OCI-LY7 (cell line): ENCODE results near the gene NUBP2. TPM values are rescaled to one million over a fixed set of nuclear protein-coding genes. Genes with fewer than 3 reads are reported as not detected.

Experiments used
- BruUV-seq: library from RNA; stranded (reverse); fragments of 400-500 nt; replicated peaks from 2 replicates; lab custom pipeline; 2021; lab: Mats Ljungman, UMichigan
- CTCF ChIA-PET: fragments of 300-600 bp; sonication (Branson Sonifier 250); formaldehyde crosslinking; loops from one replicate; lab custom pipeline; 2022; ENCODE audit warnings: antibody characterized with exemption; ENCODE audit not compliant: unreplicated experiment; lab: Charles Lee
- POLR2A ChIA-PET: fragments of 300-600 bp; sonication (Branson Sonifier 250); formaldehyde crosslinking; loops from one replicate; lab custom pipeline; 2022; ENCODE audit warnings: antibody characterized with exemption; lab: Charles Lee
- DNase-seq: peaks from one replicate; pipeline ENCODE4 v3.0.0-alpha.2; 2015; ENCODE audit warnings: low spot score
- H2AFZ ChIP-seq: fragments of 200-600 bp; sonication (generic), shearing (Covaris generic); 2 replicates; pipeline ENCODE4 v1.6.1; 2014; ENCODE audit warnings: mild to moderate bottlenecking, antibody characterized with exemption, low read length, moderate library complexity
- H3K27ac ChIP-seq: fragments of 200-600 bp; sonication (generic); 2 replicates; pipeline ENCODE4 v1.5.1; 2014; ENCODE audit warnings: mixed run types, low read depth, mild to moderate bottlenecking, moderate library complexity, low read length, inconsistent platforms; ENCODE audit not compliant: poor library complexity, severe bottlenecking
- H3K36me3 ChIP-seq: fragments of 200-600 bp; sonication (generic); 2 replicates; pipeline ENCODE4 v1.6.1; 2014; ENCODE audit warnings: mild to moderate bottlenecking, antibody characterized with exemption, low read length, moderate library complexity, mixed read lengths; ENCODE audit not compliant: insufficient read depth
- H3K4me1 ChIP-seq: fragments of 200-600 bp; sonication (generic); 2 replicates; pipeline ENCODE4 v1.5.1; 2014; ENCODE audit warnings: mild to moderate bottlenecking, low read length; ENCODE audit not compliant: insufficient read depth, poor library complexity, severe bottlenecking
- H3K4me2 ChIP-seq: fragments of 200-600 bp; sonication (generic); 2 replicates; pipeline ENCODE4 v1.6.1; 2014; ENCODE audit warnings: mild to moderate bottlenecking, low read length
- H3K4me3 ChIP-seq: fragments of 200-600 bp; sonication (generic); 2 replicates; pipeline ENCODE4 v1.5.1; 2014; ENCODE audit warnings: mild to moderate bottlenecking, low read depth, low read length; ENCODE audit not compliant: poor library complexity, severe bottlenecking
- H3K79me2 ChIP-seq: fragments of 200-600 bp; sonication (generic); 2 replicates; pipeline ENCODE4 v1.6.1; 2016; ENCODE audit warnings: low read depth, mild to moderate bottlenecking, low read length, moderate library complexity, mixed read lengths; ENCODE audit not compliant: insufficient read depth
- H3K9me2 ChIP-seq: fragments of 200-600 bp; sonication (generic); 2 replicates; pipeline ENCODE4 v1.6.1; 2016; ENCODE audit warnings: mild to moderate bottlenecking, low read length, mixed read lengths; ENCODE audit not compliant: insufficient read depth
- H3K9me3 ChIP-seq: fragments of 200-600 bp; sonication (generic); 2 replicates; pipeline ENCODE4 v1.6.1; 2014; ENCODE audit warnings: mild to moderate bottlenecking, mixed run types, low read length, mixed read lengths
- H4K20me1 ChIP-seq: fragments of 200-600 bp; sonication (generic); 2 replicates; pipeline ENCODE4 v1.6.1; 2014; ENCODE audit warnings: mild to moderate bottlenecking, antibody characterized with exemption, low read length, moderate library complexity, mixed read lengths; ENCODE audit not compliant: insufficient read depth
- CTCF ChIP-seq: fragments of 200-600 bp; sonication (generic); conservative IDR thresholded peaks from 2 replicates; pipeline ENCODE4 v1.5.1; 2014; ENCODE audit warnings: mild to moderate bottlenecking, antibody characterized with exemption, low read length, moderate library complexity, mixed read lengths
- EZH2phosphoT487 ChIP-seq: fragments of 200-600 bp; sonication (generic); IDR thresholded peaks from 2 replicates; pipeline ENCODE4 v1.6.1; 2018; ENCODE audit warnings: low read depth, borderline replicate concordance, mild to moderate bottlenecking, mixed run types, antibody characterized with exemption, low read length, moderate library complexity, mixed read lengths
- intact Hi-C: fragments of 100-400 bp; cut with micrococcal nuclease; formaldehyde crosslinking; loops from one replicate; pipeline ENCODE4 v1.10.0; 2022; ENCODE audit not compliant: unreplicated experiment
- total RNA-seq, 2 experiments: library from RNA; depleted of rRNA in 1 of 2; stranded (reverse); fragments of >200 nt in 1 of 2; shearing (Covaris generic) in 1 of 2; gene quantifications; 2 replicates each; pipeline ENCODE4 v1.2.3, GENCODE V29; 2014 to 2022

The NUBP2 gene
- total RNA-seq, 2 experiments from 2014 or later: 62.7 to 94.9 TPM

GRCh38 chr16:1784977-1785845 lies 2.5 kb downstream of the NUBP2 start:
- TF ChIP-seq CTCF: no peak
- no peak for TF ChIP-seq EZH2phosphoT487
- Histone ChIP-seq H2AFZ (no peak overlapping the region), H3K4me2 (no peak overlapping the region), H3K9me3 (no peaks in the 10 kb centered on the region), H3K36me3 (peaks cover 45% of the 10 kb centered on the region; the same call in 1 of the 2 replicates), H4K20me1 (no peaks in the 10 kb centered on the region; the same call in 1 of the 2 replicates), H3K79me2 (peaks cover 22% of the 10 kb centered on the region), H3K9me2 (no peaks in the 10 kb centered on the region), H3K27ac (no peak overlapping the region), H3K4me1 (peaks cover 13% of the 10 kb centered on the region), H3K4me3 (no peak overlapping the region)
- no TSS peak for BruUV-seq
- intact Hi-C loops: loop anchor here (5.0 kb wide), 2 partner anchors 42 to 157 kb away; partner anchors contain the start of genes FAHD1, HAGH and MSRB1
- ChIA-PET CTCF (no interaction called here), POLR2A (interaction anchor here (1.1 kb wide), 1 partner anchor 143 kb away, joined by 3 read pairs; no protein-coding TSS in a partner anchor)
- DNase-seq: no peak

- no peak for DNase-seq
- H3K36me3 ChIP-seq: peaks cover 42% of the 10 kb centered on the region; the same call in 1 of the 2 replicates
- H3K4me3 ChIP-seq: no peak overlapping the region
- ChIA-PET POLR2A (no interaction called here), CTCF (no interaction called here)
- intact Hi-C loops: no loop called here
- H3K4me1 ChIP-seq: peaks cover 13% of the 10 kb centered on the region
- H3K9me3 ChIP-seq: no peaks in the 10 kb centered on the region
- H4K20me1 ChIP-seq: no peaks in the 10 kb centered on the region; the same call in 1 of the 2 replicates
- no peaks in the 10 kb centered on the region for H3K9me2 ChIP-seq
- BruUV-seq: no TSS peak
- peaks cover 22% of the 10 kb centered on the region for H3K79me2 ChIP-seq
- no peak overlapping the region for H3K27ac ChIP-seq
- no peak overlapping the region for H3K4me2 ChIP-seq
- TF ChIP-seq EZH2phosphoT487 (no peak), CTCF (no peak)
- no peak overlapping the region for H2AFZ ChIP-seq
Observed at GRCh38 chr16:1785846-1786170, 3.0 kb downstream of the NUBP2 start.
